ENCODE measurements around the gene SNRK. TPM values are rescaled to one million over a fixed set of nuclear protein-coding genes. Genes with fewer than 3 reads are reported as not detected.

Gene SNRK
- total and polyA plus RNA-seq, 2 of the 13 experiments (the other 11 are each of a cell fraction or from before 2014, with no cell fraction given): 11.4 to 16.1 TPM

- TF ChIP-seq ZNF251 (CRISPR knock-in tag; IDR thresholded peaks at IDR 0.05) (no peak), CERS6 (CRISPR knock-in tag; IDR thresholded peaks at IDR 0.05) (no peak), POLR2AphosphoS5 (IDR thresholded peaks at IDR 0.05; ENCODE audit: low read depth, low read length) (no peak), SP1 (IDR thresholded peaks at IDR 0.05) (no peak), SP1 (CRISPR knock-in tag; IDR thresholded peaks at IDR 0.05) (no peak), ZNF274 (CRISPR knock-in tag; IDR thresholded peaks at IDR 0.05) (no peak), CREM (IDR thresholded peaks at IDR 0.05) (no peak), CREM (CRISPR knock-in tag; IDR thresholded peaks at IDR 0.05) (no peak), CAMTA2 (CRISPR knock-in tag; IDR thresholded peaks at IDR 0.05; ENCODE audit: borderline replicate concordance) (no peak), GTF2F1 (IDR thresholded peaks at IDR 0.05; ENCODE audit: low read length) (no peak), KMT2B (CRISPR knock-in tag; IDR thresholded peaks at IDR 0.05) (no peak), TOE1 (CRISPR knock-in tag; IDR thresholded peaks at IDR 0.05) (no peak), FIP1L1 (IDR thresholded peaks at IDR 0.05; ENCODE audit: borderline replicate concordance, insufficient read depth, low read depth, low read length) (no peak), TBP (CRISPR knock-in tag; IDR thresholded peaks at IDR 0.05) (no peak)
Measured at GRCh38 chr3:43345877-43346276, 59.5 kb downstream of the SNRK start (continued).

DNA sequence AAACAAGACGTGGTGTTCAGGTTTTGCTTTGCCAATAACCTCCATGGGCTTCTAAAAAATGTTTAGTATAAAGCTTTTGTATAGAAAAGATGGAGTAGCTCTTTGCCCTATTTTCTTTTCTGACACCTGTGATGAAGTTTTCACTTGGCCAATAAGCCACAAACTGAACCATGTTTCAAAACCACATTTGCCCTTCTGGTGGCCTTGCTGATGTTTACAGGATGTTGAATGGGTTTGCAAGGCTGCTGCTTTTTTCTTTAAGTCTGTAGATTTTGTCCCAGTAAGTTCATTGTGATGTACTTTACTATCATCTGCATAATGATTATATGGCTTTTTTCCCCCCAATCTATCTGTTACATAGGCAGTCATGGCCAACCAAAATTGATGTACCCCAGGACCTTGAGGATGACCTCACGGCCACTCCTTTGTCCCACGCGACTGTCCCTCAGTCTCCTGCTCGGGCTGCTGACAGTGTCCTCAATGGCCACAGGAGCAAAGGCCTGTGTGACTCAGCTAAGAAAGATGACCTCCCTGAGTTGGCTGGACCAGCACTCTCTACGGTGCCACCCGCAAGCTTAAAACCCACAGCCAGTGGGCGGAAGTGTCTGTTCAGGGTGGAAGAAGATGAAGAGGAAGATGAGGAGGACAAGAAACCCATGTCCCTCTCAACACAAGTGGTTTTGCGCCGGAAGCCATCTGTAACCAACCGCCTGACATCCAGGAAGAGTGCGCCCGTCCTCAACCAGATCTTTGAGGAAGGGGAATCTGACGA, 60.8 kb downstream of the SNRK start:
- Histone ChIP-seq H3K4me2 (ENCODE audit: low read depth, low read length) (no peak overlapping the region), H3K27me3 (ENCODE audit: control insufficient read depth in 1 of 2, insufficient read depth in 2 of 2, low read length in 2 of 2) (no peaks in the 10 kb centered on the region), H3K79me2 (ENCODE audit: insufficient read depth, low read length) (no peaks in the 10 kb centered on the region), H3K36me3 (replicated peaks in 1 of 2; ENCODE audit: control insufficient read depth in 1 of 2, insufficient read depth in 2 of 2, low read length in 2 of 2) (peaks cover 31 to 69% of the 10 kb centered on the region in 2 experiments), H3K4me1 (ENCODE audit: insufficient read depth, low read length) (no peaks in the 10 kb centered on the region), H4K20me1 (ENCODE audit: insufficient read depth, low read length) (0 out of 2 replicates have a peak, but pooled peaks cover 3% of the 10 kb centered on the region), H3K9ac (ENCODE audit: insufficient read depth, low read depth, low read length) (no peak overlapping the region), H3K9me3 (ENCODE audit: low read length) (no peaks in the 10 kb centered on the region), H3K4me3 (replicated peaks in 1 of 3; ENCODE audit: insufficient read depth in 1 of 3, low read depth in 2 of 3, low read length in 3 of 3) (no peak overlapping the region), H2AFZ (ENCODE audit: low read length) (no peak overlapping the region), H3K27ac (ENCODE audit: extremely low read length, insufficient read depth, low read length) (no peak overlapping the region)
- ChIA-PET CTCF (ENCODE audit: low intra/inter-chr PET ratio, low total read pairs) (no interaction called here), POLR2A (no interaction called here)
- in situ Hi-C loops (cut with HindIII; ENCODE audit: extremely low pct_ligation_motif_present, low pct_unique_long_range_greater_than_20kb): no loop called here
- FAIRE-seq (no peak), ATAC-seq (no peak), DNase-seq (ENCODE audit: low spot score) (no peak)
- WGBS (ENCODE audit: low lambda C conversion rate): 98% methylated on average over 14 of the region's 14 CpGs
- intact Hi-C loops (cut with micrococcal nuclease; ENCODE audit: unreplicated experiment): no loop called here
- BruUV-seq (replicated peaks): no TSS peak
- TF ChIP-seq, protein P1, sequence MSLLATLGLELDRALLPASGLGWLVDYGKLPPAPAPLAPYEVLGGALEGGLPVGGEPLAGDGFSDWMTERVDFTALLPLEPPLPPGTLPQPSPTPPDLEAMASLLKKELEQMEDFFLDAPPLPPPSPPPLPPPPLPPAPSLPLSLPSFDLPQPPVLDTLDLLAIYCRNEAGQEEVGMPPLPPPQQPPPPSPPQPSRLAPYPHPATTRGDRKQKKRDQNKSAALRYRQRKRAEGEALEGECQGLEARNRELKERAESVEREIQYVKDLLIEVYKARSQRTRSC (CRISPR knock-in tag; IDR thresholded peaks at IDR 0.05; ENCODE audit: low read depth): no peak
- TF ChIP-seq KMT2A (CRISPR knock-in tag; IDR thresholded peaks at IDR 0.05): no peak
- TF ChIP-seq MEIS2 (CRISPR knock-in tag; IDR thresholded peaks at IDR 0.05): no peak
- TF ChIP-seq ZNF83 (CRISPR knock-in tag; IDR thresholded peaks at IDR 0.05; ENCODE audit: borderline replicate concordance): no peak
- no peak for TF ChIP-seq ZNF841 (CRISPR knock-in tag; IDR thresholded peaks at IDR 0.05; ENCODE audit: borderline replicate concordance)
- TF ChIP-seq ZNF746 (CRISPR knock-in tag; IDR thresholded peaks at IDR 0.05): no peak
- TF ChIP-seq SAFB2 (CRISPR knock-in tag; IDR thresholded peaks at IDR 0.05; ENCODE audit: borderline replicate concordance, low read depth): no peak
- TF ChIP-seq, protein P2, sequence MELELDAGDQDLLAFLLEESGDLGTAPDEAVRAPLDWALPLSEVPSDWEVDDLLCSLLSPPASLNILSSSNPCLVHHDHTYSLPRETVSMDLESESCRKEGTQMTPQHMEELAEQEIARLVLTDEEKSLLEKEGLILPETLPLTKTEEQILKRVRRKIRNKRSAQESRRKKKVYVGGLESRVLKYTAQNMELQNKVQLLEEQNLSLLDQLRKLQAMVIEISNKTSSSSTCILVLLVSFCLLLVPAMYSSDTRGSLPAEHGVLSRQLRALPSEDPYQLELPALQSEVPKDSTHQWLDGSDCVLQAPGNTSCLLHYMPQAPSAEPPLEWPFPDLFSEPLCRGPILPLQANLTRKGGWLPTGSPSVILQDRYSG (CRISPR knock-in tag; IDR thresholded peaks at IDR 0.05): no peak

All from HepG2 (cell line).